ENCODE results near the gene SYCP2L.

- TF ChIP-seq CTCF (IDR thresholded peaks at IDR 0.05; ENCODE audit: low read length) (no peak), EZH2 (optimal IDR thresholded peaks at IDR 0.05; ENCODE audit: low read depth, low read length) (no peak)
Observed at GRCh38 chr6:11023032-11023431, 136.2 kb downstream of the SYCP2L start.

Data from MM.1S (cell line).